GM21447 (cell line): ENCODE measurements around the gene IFNA5.

ENCODE experiments used
- ATAC-seq: cut with Tn5 transposase; IDR thresholded peaks from one replicate; pipeline ENCODE4 v1.9.1; 2021; ENCODE audit not compliant: unreplicated experiment

Gene IFNA5

DNA sequence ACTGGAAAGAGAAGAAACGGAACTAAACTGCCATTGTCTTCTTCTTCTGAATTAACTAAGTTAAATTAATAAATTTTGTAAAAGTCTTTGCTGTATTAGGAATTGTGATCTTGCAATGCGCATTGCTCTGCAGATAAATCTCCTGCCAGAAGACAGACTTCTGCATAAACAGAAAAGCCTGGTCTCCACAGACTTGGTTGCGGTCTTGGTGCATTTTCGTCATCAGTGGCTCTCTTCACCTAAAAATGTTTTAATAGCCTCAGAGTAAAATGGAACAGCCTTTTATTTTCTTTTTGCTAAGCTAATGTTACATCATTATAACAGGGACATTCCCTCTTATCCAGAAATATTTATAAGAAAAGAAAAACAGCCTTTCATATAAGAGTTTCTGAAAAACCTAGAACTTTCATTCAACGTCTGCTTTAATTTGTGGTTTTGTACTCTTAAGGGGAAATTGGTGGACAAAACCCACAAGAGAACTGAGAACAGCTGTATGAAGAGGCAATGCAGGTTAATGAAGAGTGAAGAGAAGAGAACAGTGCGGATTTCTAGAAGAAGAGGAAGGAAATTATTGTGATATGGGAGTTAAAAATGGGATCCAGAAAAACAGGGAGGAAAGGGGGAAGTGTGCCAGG is 10.1 kb downstream of the IFNA5 start:
- peak; percentile 74 for ATAC-seq

DNA sequence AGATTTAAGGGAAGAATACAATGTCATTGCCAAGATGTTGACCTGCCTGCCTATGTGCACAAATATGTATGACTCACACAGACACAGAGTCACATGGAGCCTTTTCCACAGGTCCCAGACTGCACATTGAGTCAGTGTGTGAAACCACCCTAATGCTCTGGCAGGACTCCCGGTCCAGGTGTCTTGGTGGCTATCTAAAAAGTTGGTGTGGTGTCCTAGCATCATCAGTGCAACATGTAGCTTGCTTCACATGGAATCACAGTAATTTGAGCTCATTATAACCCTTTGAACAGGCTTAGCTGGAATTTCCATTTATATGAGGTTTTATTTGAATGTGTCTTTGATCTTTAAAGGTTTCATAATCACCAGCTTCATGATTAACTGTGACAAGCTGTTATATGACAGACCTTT is 10.7 kb downstream of the IFNA5 start:
- peak; percentile 52 for ATAC-seq

DNA sequence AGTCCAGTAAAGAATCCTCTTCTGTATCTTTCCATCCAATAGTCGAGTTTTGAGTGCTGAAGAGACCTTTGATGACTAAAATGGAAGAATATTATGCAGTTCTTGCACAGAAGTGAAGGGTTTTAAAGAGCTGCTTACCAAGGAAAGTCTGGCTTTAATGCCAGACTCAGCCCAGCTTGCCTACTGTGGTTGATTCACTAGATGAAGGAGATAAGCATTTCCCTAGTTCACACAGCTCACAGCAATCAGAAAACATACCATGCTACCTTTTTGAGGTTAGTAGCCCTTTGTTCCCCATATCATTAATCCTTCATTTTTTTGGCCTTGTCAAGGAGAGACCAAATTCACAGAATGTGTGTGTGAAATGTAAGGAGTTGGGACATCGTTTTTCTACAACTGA is 15.3 kb downstream of the IFNA5 start:
- no peak for ATAC-seq

DNA sequence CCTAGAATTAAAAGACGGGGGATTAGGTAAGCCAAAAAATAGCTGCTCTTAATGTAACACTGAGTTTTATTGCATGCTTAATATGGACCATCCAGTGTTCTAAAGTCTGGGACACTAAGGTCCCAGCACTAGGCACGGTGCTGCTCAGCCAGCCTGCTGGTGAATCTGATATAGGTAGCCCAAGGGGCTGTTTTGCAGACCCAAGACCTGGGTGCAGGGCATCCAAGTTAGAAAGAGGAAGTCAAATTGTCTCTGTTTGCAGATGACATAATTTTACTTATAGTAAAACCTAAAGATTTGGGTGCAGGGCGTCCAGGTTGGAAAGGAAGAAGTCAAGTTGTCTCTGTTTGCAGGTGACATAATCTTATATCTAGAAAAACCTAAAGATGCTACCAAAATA is 17.8 kb downstream of the IFNA5 start:
- ATAC-seq: no peak

DNA sequence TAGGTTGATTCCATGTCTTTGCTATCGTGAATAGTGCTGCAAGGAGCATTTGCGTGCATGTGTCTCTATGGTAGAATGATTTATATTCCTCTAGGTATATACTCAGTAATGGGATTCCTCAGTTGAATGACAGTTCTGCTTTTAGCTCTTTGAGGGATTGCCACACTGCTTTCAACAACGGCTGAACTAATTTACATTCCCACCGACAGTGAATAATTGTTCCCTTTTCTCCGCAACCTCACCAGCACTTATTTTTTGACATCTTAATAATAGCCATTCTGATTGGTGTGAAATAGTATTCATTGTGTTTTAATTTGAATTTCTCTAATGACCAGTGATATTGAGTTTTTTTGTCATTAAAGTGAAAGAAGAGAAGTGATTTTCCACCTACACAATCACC is 18.5 kb downstream of the IFNA5 start:
- no peak for ATAC-seq

DNA sequence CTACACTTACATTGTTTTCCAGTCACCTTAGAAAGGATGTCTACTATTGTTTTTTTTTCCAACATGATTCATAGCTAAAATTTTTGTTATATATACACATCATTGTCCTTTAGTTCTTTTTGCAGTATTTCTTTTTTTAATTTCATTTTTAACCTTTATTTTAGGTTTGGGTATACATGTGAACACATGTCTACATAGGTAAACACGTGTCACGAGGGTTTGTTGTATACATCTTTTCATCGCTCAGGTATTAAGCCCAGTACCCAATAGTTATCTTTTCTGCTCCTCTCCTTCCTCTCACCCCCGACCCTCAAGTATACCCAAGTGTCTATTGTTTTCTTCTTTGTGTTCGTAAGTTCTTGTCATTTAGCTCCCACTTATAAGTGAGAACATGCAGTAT is 19.0 kb downstream of the IFNA5 start:
- no peak for ATAC-seq

DNA sequence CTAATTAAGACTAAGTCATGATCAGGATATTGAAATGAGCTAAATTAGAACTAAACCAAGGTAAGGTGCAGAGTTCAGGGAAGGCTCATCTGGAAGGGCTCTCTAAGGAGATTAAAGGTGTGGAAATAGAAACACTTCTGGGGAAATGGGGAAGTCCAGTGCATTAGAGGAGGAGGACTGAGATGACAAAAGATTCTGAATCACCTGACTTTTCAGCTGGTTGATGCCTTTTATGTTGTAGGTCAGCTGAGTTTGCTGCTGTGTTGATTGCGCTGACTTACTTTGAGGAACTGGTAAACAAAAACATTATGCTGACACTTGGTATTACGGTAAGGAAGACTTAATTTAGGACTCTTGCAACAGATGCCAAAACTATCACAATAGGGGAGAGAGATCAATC is 23.8 kb downstream of the IFNA5 start:
- ATAC-seq: no peak

DNA sequence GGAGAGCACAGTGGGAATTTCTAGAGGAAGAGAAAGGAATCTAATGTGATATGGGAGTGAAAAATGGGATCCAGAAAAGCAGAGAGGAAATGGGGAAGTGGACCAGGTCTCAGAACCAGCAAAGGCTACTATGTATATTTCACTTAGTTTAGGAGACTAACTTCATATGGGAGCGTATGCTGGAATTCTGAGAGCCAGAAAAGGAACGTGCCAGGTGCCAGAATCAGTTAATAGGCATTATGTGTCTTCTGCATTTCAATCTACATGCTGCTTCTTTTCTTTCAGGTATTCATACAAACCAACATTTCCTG is 36.8 kb downstream of the IFNA5 start:
- no peak for ATAC-seq

DNA sequence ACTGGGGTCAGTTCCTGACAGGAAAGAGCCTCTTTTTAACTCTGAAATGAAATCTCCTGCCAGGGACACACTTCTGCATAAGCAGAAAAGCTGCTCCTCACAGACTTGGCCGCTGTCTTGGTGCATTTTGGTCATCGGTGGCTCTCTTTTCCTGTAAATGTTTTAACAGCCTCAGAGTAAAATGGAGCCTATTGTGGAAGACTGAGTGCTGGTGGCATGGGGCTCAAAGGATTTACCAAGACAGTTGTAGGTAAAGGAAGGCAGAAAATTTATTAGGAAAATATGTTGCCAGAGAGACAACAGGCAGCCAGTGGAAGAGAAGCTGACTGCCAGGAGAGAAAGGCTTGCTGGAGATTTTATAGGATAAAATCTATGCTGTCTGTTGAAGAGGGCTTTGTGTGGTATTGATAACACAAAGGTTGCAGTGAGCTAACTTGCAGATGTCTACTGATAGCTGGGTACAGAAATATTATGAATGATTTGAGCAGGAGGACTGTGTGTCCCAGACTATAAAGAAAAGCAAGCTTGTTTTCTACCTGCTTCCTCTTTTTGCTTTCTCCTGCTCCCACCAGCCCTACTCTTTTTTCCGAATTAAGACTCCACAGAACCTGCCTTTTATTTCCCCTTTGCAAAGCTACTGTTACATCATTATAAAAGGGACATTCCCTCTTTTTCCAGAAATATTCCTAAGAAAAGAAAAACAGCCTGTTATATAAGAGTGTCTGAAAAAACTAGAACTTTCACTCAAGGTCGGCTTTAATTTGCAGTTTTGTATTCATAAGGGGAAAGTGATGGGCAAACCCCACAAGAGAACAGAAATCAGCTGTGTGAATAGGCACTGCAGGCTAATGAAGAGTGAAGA is 37.4 kb downstream of the IFNA5 start:
- ATAC-seq: peak; percentile 67

DNA sequence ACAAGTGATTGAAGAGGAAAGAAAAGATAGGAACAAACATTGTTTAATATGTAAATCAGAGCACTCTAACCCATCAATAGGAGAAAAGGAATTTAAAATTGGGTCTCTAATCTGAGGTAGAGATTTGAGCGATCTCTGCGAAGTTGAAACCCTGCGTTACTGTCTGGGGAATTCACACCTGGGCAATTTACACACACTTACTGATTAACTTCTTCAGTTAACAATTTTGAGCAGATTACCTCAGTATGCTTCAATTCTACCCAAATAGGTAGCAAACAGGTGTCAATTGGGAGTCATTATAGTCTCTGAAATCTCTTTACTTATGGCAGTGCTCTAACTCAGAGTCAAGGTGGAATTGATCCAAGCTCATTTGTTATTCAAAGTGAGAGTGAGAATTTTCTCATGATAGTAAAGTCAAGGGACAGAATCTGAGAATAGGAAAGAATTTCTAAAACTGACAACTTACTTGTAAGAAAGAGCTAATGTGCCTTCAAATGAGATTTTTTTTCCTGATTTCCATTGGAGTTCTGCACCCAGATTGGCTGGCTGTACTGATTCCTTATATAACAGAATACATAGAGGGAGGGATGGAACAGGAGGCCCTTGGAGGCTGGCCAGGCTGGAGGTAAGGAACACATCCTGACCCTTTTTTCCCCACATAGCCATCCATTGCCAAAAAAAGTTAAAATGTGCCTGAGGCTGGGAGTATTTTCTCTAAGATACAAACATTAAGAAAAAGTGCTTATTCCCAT is 38.2 kb downstream of the IFNA5 start:
- no peak for ATAC-seq

DNA sequence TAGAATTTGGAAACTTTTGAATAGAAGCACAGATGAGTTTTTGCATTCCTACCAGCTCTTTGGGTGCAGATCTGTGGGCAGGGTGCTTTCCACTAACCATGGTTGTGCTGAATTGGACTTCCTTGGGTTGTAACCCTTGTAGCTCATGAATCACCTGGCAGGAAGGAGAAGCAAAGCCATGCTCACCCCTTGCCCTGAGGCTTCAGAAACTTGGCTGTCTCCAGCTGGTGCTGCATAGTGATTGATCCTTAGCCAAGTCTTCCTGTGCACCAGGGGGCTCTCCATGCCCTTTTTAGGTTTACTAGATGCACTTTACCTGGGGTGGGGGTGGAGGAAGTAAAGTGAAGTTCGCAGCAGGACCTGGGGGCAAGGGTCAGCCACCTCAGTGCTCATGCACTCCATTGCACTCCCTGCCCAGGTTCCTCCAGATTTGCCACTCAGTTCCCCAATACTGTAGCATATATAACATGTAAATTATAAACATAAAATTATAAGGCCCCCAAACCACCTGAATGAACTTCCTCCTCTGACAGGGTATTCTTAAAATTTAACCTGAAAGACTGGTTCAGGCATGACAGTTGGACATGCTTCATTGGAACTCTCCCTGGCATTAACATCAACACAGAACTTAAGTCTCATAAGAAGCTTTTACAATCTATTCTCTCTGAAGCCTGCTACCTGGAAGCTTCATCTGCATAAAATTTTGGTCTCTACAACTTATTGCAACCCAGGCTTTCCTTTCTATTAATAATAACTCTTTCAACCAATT is 39.5 kb downstream of the IFNA5 start:
- ATAC-seq: peak; percentile 43

DNA sequence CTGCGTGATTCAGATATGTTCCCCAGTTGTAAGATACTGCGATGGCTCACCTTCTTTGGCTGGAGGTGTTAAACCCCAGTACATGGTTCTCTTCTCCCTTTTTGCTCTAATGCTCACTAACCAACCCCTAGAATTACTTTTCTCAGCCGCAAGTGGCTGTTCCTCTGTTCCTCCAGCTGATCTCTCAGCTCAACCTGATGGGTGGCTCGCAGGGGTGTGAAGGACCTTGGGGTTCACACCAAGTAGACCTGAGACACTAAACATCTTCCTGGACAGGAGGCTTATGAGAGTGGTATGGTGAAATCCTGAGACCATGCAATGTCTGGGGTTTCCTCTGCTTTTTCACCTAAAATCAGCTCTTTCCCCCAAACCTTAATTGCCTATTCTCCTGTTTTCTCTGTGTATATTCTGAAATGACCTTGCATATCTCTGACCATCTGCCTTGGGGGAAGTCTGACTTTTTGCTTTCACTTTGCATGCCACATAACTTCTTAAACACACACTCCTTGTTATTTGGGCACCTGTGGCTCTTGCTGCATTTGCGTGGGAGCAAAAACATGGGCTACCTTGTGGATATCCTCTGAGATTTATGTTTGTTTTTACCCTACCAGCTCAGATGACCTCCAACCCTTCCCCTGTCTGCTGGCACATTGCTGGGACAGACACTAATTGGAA is 49.4 kb downstream of the IFNA5 start:
- no peak for ATAC-seq
